Gastroesophageal sphincter (tissue), 3 donors: ENCODE measurements around the gene ENTPD1.
A peak's percentile ranks its signal among the peaks of the same experiment; 100 is the strongest.

Source experiments
- CTCF ChIP-seq, 4 experiments: fragments of 200-600 bp in 2 of 4; fragments of 450-650 bp in 2 of 4; sonication (generic) in 1 of 4; IDR thresholded peaks; one replicate each; pipeline ENCODE4 v1.5.1; 2017 to 2019; ENCODE audit warnings: antibody characterized with exemption in 4 of 4, mild to moderate bottlenecking in 2 of 4, moderate library complexity in 2 of 4
- EP300 ChIP-seq: sonication (generic); formaldehyde crosslinking; IDR thresholded peaks from one replicate; pipeline ENCODE4 v1.6.1; 2017; ENCODE audit warnings: antibody characterized with exemption, mild to moderate bottlenecking
- POLR2A ChIP-seq, 2 donors: fragments of 450-650 bp; IDR thresholded peaks; one replicate each; pipeline ENCODE4 v1.6.1; 2017; ENCODE audit warnings: antibody characterized with exemption in 2 of 2, mild to moderate bottlenecking in 2 of 2, moderate library complexity in 1 of 2
- POLR2AphosphoS5 ChIP-seq: sonication (generic); formaldehyde crosslinking; IDR thresholded peaks from one replicate; pipeline ENCODE4 v1.6.1; 2017; ENCODE audit warnings: antibody characterized with exemption

- TF ChIP-seq EP300 = no peak
- no peak for TF ChIP-seq CTCF (IDR thresholded peaks at IDR 0.05)
- TF ChIP-seq POLR2A (IDR thresholded peaks at IDR 0.05) = no peak
- peak; percentile 32 for TF ChIP-seq POLR2AphosphoS5
Measured at GRCh38 chr10:95814011-95814727, 58.2 kb downstream of the ENTPD1 start.
